ENCODE data around the gene CRIP3. TPM values are rescaled to one million over a fixed set of nuclear protein-coding genes. Genes with fewer than 3 reads are reported as not detected.
A peak's percentile ranks its signal among the peaks of the same experiment; 100 is the strongest.

The CRIP3 gene
- total and polyA plus RNA-seq, 2 of the 13 experiments (the other 11 are each of a cell fraction or from before 2014, with no cell fraction given), result 6.3 to 9.3 TPM

GRCh38 chr6:43267619-43268354 lies 40.8 kb downstream of the CRIP3 start (continued):
- TF ChIP-seq SETDB1 (CRISPR knock-in tag; IDR thresholded peaks at IDR 0.05; ENCODE audit: borderline replicate concordance), result no peak
- peak; percentile 98; the same call in 1 of the 2 replicates for TF ChIP-seq ZNF275 (CRISPR knock-in tag; IDR thresholded peaks at IDR 0.05; ENCODE audit: borderline replicate concordance)
- peak; percentile 81 for TF ChIP-seq ASH2L (IDR thresholded peaks at IDR 0.05; ENCODE audit: insufficient read length, low read depth, low read length)
- 0 out of 2 replicates have a peak, but pooled peaks have one; percentile 58 for TF ChIP-seq SIN3A (IDR thresholded peaks at IDR 0.05; ENCODE audit: borderline replicate concordance, low read depth, low read length)
- TF ChIP-seq ZNF713 (CRISPR knock-in tag; IDR thresholded peaks at IDR 0.05), result peak; percentile 100
- peak; percentile 100 for TF ChIP-seq ERF (CRISPR knock-in tag; IDR thresholded peaks at IDR 0.05)
- peak; percentile 99; the same call in 1 of the 2 replicates for TF ChIP-seq ZSCAN5A (CRISPR knock-in tag; IDR thresholded peaks at IDR 0.05; ENCODE audit: borderline replicate concordance)
- peak; percentile 99 for TF ChIP-seq ZNF503 (CRISPR knock-in tag; IDR thresholded peaks at IDR 0.05)
- peak; percentile 89 for TF ChIP-seq ETV6 (CRISPR knock-in tag; conservative IDR thresholded peaks at IDR 0.05)
- TF ChIP-seq ZNF543 (CRISPR knock-in tag; IDR thresholded peaks at IDR 0.05), result peak; percentile 91
- peak; percentile 97 for TF ChIP-seq MNT (IDR thresholded peaks at IDR 0.05)
- TF ChIP-seq ZNF883 (CRISPR knock-in tag; IDR thresholded peaks at IDR 0.05; ENCODE audit: not compliant biosample characterization), result peak; percentile 90
- peak; percentile 100 for TF ChIP-seq STAT6 (CRISPR knock-in tag; IDR thresholded peaks at IDR 0.05; ENCODE audit: borderline replicate concordance)
- peak; percentile 88; the same call in 1 of the 2 replicates for TF ChIP-seq NFE2L1 (CRISPR knock-in tag; IDR thresholded peaks at IDR 0.05; ENCODE audit: borderline replicate concordance)
- TF ChIP-seq GFI1 (CRISPR knock-in tag; IDR thresholded peaks at IDR 0.05; ENCODE audit: borderline replicate concordance), result peak; percentile 98
- peak; percentile 100 for TF ChIP-seq ZMAT3 (CRISPR knock-in tag; conservative IDR thresholded peaks at IDR 0.05)
- no peak for TF ChIP-seq ZNF468 (CRISPR knock-in tag; IDR thresholded peaks at IDR 0.05)
- TF ChIP-seq TBX2 (CRISPR knock-in tag; IDR thresholded peaks at IDR 0.05; ENCODE audit: borderline replicate concordance), result peak; percentile 100
- peak; percentile 100; the same call in 1 of the 2 replicates for TF ChIP-seq FOXC1 (CRISPR knock-in tag; IDR thresholded peaks at IDR 0.05; ENCODE audit: borderline replicate concordance)
- peak; percentile 95 for TF ChIP-seq HHEX (CRISPR knock-in tag; IDR thresholded peaks at IDR 0.05)
